Measurements from ENCODE around the gene TUBB1. TPM values are rescaled to one million over a fixed set of nuclear protein-coding genes. Genes with fewer than 3 reads are reported as not detected.
"Not testable (repeated sequence)": the region's sequence is repeated elsewhere in the genome, so short reads cannot be mapped to it uniquely, and the experiment has no call there.

Gene TUBB1
- polyA plus RNA-seq, 1 donor, result 1.3 TPM

DNA sequence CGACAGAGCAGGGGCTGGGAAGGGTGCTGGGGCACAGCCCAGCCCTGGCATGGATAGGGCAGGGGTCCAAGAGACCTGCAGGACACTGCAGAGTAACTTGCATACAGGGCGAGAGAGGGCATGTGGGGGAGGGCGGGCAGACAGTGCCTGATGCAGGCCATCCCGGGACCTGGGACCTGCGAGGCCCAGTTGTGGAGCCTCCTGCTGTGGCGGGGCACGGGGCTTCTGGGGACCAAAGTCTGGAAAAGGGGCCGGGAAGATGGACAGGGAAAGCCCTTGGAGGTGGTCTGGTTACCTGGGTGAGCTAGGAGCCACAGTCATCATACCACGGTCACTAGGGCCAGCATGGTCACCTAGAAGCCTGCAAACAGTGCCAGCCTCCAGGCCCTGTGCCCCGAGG lies 412 bp upstream of the TUBB1 start:
- DNase-seq, result no peak

DNA sequence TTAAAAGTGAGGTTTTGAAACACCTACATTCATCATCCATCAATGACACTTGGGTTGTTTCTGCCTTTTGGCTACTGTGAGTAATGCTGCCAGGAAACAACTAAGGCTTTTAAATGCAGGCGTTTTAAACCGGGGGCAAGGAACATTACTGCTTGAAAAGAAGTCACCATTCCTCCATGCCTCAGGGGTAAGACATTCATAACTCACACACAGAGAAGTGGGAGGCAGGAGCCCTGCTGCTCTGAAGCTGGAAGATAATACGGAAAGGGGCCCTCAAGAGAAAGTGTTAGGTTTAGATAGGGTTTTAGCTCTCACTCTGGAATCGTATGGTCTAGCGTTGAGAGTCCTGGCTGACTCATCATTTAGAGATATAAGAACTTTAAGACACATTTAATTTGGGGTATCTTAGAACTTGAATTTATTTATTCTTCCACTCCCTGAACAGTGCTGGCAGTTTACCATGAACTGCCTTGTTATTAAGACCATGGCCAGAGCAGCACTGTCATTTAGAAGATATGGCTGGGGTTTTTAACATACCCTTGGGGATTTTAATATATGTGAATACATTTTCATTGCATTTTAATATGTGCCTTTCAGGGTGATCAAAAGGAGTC lies 1.8 kb downstream of the TUBB1 start:
- DNase-seq, result no peak

DNA sequence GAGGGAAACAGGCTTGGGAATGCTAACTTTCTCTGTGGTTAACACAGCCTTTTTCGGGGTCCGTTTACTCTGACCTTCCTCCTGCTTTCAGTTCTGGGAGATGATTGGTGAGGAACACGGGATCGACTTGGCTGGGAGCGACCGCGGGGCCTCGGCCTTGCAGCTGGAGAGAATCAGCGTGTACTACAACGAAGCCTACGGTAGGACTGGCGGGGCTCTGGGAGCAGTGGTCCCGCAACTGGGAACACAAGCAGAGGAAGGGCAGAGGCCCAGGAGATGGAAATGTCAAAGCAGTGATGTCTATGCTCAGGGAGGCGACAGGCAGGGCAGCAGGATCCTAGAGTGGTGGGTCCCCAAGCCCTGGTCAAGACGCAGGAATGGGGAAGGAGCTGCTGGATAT lies 3.5 kb downstream of the TUBB1 start:
- no peak for DNase-seq

DNA sequence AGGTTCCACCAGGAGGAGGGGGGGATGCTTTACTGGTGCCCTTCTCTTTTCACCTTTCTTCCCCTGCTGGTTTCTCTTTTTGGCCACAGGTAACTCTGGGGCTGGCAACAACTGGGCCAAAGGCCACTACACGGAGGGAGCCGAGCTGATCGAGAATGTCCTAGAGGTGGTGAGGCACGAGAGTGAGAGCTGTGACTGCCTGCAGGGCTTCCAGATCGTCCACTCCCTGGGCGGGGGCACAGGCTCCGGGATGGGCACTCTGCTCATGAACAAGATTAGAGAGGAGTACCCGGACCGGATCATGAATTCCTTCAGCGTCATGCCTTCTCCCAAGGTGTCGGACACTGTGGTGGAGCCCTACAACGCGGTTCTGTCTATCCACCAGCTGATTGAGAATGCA lies 4.4 kb downstream of the TUBB1 start:
- no peak for DNase-seq

DNA sequence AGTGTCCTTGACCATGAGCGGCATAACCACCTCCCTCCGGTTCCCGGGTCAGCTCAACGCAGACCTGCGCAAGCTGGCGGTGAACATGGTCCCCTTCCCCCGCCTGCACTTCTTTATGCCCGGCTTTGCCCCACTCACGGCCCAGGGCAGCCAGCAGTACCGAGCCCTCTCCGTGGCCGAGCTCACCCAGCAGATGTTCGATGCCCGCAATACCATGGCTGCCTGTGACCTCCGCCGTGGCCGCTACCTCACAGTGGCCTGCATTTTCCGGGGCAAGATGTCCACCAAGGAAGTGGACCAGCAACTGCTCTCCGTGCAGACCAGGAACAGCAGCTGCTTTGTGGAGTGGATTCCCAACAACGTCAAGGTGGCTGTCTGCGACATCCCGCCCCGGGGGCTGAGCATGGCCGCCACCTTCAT lies 4.9 kb downstream of the TUBB1 start:
- DNase-seq, result no peak

DNA sequence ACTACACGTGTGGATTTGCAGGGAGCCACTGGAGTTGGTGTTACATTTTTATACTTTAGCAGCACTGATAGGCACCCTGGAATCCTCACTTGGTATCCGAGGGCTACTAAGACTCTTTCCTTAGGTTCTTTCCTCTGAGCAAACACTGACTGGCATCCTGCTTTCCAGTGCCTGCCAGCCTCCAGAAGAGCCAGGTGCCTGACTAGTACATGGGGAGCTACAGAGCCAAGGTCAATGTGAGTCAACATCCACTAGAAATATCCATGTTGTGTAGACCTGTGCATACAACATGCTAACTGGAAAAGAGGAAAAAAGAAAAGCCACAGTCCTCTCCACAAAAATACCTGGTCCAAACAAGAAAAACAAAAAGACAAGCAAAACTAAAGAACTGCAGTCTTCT lies 5.9 kb downstream of the TUBB1 start:
- no peak for DNase-seq

DNA sequence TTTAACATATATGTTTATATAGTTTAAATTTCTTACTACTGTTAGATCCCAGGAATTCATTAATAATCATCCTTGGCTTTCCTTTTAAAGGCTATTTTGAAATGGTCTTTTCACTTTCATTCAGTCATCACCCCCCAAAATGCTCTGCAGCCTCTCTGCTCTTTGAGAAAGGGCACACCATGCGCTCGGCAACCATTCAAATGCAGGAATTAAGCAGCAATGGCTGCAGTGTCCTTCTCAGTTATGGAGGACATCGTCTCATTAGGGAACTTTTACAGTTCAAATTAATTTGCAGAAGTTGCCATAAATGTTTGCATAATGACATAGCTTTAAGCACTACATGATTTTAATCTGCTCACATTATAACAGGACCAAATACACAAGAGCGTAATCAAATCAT lies 6.3 kb downstream of the TUBB1 start:
- no peak for DNase-seq

DNA sequence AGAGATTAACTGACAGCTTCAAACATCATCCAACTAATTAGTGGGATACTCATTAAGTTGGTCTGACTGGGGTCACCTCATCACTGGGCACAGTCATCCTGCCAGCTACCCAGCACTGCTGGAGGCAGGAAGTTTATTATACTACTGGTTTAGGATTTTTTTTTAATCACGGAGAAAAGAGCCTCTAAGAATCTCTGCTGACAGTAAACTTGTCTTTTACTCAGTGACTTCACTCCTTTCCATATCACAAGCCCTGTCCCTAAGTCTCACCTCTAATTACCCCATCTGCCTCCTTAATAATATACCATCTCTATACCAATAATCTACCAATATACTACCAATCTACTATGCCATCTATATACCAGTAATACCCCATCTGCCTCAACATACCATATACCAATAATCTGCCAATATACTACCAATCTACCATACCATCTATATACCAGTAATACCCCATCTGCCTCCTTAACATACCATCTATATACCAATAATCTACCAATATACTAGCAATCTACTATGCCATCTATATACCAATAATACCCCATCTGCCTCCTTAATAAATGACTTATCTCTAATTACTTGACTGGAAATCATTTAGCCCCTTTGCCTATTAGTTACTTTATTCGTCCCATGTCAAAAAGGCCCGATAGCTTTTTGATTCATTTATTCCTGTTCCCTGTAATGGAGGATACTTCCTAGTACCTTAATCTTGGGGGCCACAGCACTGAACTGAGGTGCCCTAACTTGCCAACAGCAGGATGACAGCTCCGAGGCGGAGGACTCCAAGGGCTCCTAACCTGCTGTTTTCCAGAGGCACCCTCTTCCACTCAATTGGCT lies 7.9 kb downstream of the TUBB1 start:
- no peak for DNase-seq

DNA sequence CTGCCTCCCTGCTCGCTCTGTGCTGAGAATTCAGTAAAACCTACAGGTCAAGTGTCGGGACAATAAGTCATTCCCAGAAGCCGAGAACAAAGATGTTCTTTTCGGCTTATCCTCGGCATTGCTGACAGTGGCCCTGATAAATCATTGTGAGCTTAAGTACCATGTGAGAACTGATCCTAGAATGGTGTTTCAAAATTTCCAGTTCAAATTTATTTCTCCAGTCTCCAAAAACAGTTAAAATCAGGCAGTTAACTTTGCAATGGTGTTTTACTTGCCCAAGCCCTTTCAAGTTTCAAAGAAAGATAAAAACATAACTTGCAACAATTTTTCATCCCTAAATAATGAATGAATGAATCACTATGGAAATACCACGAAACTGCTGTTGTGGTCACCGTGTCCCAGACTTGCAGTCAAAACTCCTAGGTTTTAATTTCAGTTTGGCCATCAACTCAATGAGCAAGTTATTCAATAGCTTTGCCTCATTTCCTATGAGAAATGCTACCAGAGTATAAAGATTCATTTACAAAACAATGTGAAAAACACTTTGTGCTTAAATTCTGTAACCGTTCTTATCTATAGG lies 8.6 kb downstream of the TUBB1 start:
- no peak for DNase-seq

DNA sequence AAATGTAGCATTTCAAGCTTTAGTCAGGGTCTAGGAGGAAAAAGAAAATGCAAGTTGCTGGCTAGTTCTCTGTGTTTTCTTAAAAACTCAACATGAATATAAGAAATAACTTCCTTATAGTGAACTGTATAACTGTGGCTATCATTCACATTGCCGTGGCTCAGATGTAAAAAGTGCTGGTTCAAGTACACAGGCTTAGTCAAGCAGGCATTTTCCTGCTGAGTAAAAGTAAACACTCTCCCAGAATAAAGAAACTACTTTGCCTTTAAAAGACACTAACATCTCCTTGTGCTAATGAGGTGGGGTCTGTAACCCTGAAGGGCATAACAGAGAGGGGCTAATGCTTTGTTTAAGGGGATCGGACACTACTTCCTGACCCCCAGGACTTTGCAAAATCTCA lies 9.6 kb downstream of the TUBB1 start:
- DNase-seq, result no peak

DNA sequence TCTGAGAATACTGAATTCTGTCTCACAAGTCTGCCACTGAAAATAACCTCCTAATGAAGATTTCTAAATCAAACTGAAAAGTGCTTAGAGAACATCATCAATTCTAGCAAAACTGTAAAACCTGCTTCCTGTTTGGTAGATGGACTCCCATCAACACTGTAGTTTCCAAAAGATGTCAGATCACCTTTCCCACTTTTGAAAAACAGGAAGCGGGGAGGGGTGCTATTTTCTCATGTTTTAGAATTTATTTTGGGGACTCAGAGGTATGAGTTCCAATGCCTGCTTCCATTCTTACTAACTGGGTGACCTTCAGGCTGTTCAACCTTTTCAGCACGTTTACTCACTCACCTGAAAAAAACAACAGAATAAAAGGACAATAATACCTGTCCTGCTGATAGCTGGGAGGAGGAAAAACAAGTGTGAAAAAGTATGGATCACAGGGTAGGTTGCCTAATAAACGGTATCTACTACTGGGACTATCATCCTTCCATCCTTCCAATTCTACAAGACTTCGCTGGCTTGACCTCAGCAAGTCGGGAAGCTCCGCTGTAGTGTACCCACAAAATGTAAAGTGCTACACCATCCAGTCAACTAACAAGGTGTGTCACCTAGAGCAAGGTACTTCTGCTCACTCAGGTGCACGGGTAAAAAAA lies 11.8 kb downstream of the TUBB1 start:
- no peak for DNase-seq

DNA sequence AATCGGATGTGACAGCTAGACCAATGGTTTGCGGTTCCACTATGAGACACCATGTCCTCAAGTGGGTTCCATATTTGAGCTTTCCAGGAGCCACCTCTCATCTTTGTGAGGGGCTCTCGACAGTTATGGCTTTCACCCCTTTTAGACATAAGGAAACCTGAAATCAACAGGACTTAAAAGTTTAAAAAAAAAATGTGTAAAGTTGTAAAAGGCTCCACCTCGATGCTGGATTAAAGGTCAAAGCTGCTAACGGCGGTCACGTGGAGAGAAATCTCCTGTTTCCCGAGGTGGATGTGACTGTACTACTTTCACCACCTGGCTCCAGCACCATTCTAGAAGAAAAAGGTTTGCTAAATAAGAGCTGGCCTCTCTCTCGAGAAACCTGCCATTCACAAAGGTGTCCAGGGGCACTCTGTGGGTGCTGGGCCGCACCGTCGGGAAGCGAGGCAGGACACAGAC lies 12.4 kb downstream of the TUBB1 start:
- no peak for DNase-seq

DNA sequence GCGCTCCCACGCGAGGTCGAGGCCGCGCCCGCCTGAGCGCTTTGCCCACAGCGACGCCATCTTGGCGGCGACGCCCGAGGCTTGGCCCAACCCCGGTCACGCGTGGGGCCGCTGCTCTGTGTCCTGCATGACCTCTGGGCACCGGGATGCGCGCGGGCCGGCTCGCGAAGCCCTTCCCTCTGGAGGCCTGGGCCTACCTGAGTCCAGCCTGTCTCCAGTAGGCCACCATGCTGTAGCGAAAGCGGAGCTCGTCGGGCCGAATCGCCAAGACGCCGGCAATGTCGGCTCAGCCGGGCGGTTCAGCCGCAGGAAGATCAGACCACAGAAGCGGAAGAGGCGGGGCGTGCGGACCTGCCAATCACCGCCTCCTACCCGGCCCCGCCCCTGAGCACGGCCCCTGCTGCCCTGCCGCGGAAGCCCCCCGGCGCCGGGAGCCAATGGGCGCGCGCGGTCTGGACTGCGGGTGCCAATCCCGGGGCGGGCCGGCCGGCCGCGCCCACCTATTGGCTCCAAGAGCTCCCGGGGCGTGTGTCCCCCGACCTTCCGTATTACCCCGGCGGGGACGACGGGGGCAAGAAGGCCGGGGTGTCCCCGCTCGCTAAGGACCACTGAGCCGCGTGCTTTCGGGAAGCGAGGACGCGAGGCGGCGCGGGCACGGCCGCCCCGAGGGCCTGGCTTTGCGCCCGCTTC lies 12.9 kb downstream of the TUBB1 start, which contains the start of gene ATP5F1E:
TSS of gene ATP5F1E (minus strand) at position 313 of the 690 bp plus-strand sequence. CDS start at position 229, 84 bp downstream.
- DNase-seq, result peak; percentile 93

DNA sequence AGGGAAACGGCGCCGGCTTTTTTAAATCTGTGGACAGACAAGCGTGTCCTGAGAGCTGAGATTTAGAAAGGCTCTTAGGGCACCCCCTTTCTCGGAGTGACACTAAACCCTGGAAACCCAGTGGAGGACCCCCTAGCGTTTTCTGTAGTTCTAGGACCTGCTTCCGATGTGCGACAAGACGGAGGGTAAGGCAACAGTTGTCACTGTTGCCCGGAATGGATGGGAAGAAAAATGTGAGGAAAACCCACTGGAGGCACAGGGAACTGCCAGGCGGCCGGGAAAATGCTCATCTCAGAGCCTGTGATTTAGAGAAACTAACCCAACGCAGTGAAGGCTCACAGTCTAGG lies 13.5 kb downstream of the TUBB1 start:
- DNase-seq, result no peak

DNA sequence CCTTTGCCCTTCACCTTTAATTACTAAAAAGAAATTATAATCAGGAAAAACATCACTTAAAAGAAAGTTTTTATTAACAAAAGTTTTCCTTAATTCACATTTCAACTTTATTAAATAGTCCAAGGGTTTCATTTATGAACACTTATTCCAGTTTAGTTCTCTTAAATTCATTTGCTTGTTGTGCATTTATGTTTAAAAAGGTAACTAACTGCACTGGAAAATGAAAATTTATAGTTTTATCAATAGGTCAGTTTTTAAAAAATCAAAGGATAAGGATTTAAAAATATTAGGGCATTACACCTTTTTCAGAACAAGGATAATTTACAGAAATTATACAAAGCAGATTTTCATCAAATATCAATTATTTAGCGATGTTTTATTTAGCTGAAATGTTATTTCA lies 13.9 kb downstream of the TUBB1 start:
- DNase-seq, result no peak

DNA sequence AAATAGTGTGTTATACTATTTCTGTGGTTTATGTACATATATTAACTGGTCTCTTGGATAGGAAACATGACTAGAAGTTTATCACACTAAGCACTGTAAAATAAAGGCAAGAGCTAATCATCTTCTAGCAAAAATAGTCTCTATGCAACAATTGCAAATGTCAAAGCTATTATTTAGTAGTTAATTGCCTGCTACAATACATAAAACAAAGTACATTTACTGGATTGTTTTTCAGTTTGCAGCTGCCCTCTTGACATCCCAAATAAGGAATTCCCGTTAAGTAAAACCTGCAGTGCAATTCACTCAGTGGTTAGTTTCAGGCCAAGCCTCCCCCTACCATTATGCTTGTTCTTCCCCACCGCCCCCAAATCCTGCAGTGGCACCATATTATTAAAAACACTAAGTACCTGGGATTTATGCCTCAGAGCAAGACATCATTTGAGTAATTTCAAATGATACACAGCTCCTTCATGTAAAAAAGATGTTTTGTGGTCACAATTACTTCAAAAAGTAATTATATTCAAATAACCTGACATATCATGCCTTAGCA lies 14.5 kb downstream of the TUBB1 start:
- no peak for DNase-seq

DNA sequence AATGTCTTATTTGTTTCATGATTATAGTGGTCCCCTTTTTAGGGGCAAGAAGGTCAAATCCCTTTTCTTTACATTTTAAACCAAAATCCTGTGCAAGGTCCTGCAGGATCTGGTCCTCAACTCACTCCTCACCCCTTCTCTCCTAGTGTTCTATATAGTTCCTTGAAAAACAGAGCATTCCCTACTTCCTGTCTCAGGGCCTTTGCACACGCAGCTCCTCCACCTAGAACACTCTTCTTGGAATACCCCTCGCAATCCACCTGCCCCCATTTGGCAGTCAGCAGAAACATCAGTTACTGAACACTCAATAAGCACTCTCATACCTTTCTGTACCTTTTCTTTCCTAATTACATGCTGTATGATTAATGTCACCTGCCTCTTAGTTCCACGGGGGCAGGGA lies 16.2 kb downstream of the TUBB1 start:
- no peak for DNase-seq

DNA sequence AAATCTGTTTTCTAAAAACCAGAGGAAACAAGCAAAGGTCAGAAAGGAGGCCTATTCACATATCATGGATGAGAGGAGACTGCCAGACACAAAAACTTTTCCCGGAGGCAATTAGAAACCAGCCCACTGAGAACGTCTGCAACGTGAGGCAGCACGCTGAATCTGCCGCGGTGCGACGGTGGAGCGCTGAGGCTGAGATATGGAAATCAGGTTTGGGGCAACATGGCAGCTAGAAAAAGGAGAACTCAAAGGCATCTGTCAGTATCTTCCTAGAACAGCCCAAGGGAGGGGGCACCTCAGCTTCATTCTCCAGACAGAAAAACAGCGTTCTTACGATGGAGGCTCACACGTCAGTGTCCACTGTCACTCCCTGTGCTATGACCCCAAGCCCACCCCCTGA lies 18.2 kb downstream of the TUBB1 start:
- no peak for DNase-seq

DNA sequence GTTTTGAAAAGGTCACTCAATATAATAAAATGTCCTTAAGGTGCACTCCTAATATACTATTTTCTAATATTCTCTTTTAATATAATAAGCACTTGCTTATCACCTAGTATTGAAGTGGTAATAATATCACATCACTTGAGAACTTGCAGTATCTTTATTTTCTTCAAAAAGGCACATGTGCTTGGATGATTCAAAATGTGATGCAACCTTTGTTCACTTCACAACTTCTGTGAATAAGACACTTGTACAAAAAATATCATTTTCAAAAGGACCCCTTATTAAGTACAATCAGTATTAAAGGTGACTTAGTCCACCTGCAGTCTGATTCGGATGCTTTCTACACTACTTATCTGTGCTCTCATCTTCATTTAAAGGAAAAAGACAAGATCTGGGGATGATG lies 20.0 kb downstream of the TUBB1 start:
- DNase-seq, result no peak

DNA sequence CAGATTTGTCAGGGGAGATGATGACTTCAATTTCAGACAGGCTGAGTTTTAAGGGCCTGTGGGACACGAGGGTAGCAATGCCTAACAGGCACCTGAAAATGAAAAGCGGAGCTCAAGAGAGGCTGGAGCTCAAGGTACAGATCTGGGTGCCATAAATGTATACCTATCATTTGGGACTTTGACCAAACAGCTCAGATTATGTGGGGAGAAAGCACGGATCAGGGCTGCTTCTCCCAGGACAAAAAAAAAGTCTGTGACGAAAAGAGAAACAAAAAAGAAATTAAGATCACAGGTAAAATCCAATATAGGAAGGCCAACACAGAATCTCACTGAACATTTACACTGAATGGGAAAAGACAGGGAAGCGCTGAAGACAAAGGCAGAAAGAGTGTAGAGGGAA lies 21.4 kb downstream of the TUBB1 start:
- no peak for DNase-seq

DNA sequence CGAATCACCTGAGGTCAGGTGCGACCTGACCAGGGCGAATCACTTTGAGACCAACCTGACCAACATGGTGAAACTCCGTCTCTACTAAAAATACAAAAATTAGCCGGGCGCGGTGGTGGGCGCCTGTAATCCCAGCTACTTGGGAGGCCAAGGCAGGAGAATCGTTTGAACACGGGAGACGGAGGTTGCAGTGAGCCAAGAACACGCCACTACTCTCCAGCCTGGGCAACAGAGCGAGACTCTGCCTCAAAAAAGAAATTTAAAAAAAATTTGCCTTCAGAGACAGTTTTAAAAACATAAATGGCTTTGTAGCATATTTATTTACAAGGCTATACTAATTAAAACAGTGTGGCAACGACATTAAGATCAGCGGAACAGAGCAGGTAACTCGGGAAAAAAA lies 22.3 kb downstream of the TUBB1 start:
- DNase-seq, result not testable (repeated sequence)

Data from left kidney (tissue), 2 donors.